HepG2 (cell line): ENCODE measurements around the gene SH3GLB2. TPM values are rescaled to one million over a fixed set of nuclear protein-coding genes. Genes with fewer than 3 reads are reported as not detected.

Experiments
- ATAD3A ChIP-seq: sonication (generic); formaldehyde crosslinking; IDR thresholded peaks from 2 replicates; pipeline ENCODE4 v1.4.0; 2020; ENCODE audit warnings: missing genetic modification reagents
- CCAR2 ChIP-seq: fragments of 200-400 bp; formaldehyde crosslinking; optimal IDR thresholded peaks from 2 replicates; pipeline ENCODE3; 2018; ENCODE audit warnings: low read depth, mild to moderate bottlenecking, low read length, moderate library complexity
- CHCHD3 ChIP-seq: sonication (generic); formaldehyde crosslinking; IDR thresholded peaks from 2 replicates; pipeline ENCODE4 v1.8.0; 2022; ENCODE audit warnings: mild to moderate bottlenecking, missing genetic modification reagents, moderate library complexity
- CREB1 ChIP-seq, 2 experiments: fragments of 450-650 bp in 1 of 2; IDR thresholded peaks; 2 replicates each; pipeline ENCODE4 v1.6.1; 2016 to 2017; ENCODE audit warnings: control low read depth in 1 of 2, mild to moderate bottlenecking in 1 of 2, missing compliant biosample characterization in 1 of 2, missing genetic modification characterization in 1 of 2
- DRAP1 ChIP-seq: IDR thresholded peaks from 2 replicates; pipeline ENCODE4 v1.6.1; 2016; ENCODE audit warnings: missing genetic modification reagents, missing compliant biosample characterization
- GABPB1 ChIP-seq: IDR thresholded peaks from 2 replicates; pipeline ENCODE4 v1.6.1; 2016; ENCODE audit warnings: mild to moderate bottlenecking, missing genetic modification reagents, moderate library complexity, missing compliant biosample characterization
- HNF1B ChIP-seq: sonication (generic); formaldehyde crosslinking; IDR thresholded peaks from 2 replicates; pipeline ENCODE4 v1.5.1; 2020; ENCODE audit warnings: mild to moderate bottlenecking, moderate library complexity, missing genetic modification reagents
- HNF4G ChIP-seq, 2 experiments: sonication (generic) in 1 of 2; formaldehyde crosslinking in 1 of 2; IDR thresholded peaks; 2 replicates each; pipeline versions ENCODE4 v1.4.0 to v1.6.1; 2011 to 2020; ENCODE audit warnings: borderline replicate concordance in 2 of 2, low read depth in 2 of 2, mild to moderate bottlenecking in 2 of 2, low read length in 1 of 2, missing genetic modification reagents in 1 of 2, moderate library complexity in 1 of 2
- HNRNPL ChIP-seq: fragments of 200-400 bp; formaldehyde crosslinking; IDR thresholded peaks from 2 replicates; pipeline ENCODE4 v1.6.1; 2017; ENCODE audit warnings: mild to moderate bottlenecking, low read depth, low read length
- HOXA9 ChIP-seq: sonication (generic); formaldehyde crosslinking; IDR thresholded peaks from 2 replicates; pipeline ENCODE4 v1.8.1; 2022; ENCODE audit warnings: missing genetic modification reagents, mild to moderate bottlenecking, moderate library complexity, borderline replicate concordance
- KDM1A ChIP-seq: IDR thresholded peaks from 2 replicates; pipeline ENCODE4 v1.6.1; 2016; ENCODE audit warnings: missing compliant biosample characterization
- KLF15 ChIP-seq: sonication (generic); formaldehyde crosslinking; IDR thresholded peaks from 2 replicates; pipeline ENCODE4 v1.8.1; 2023; ENCODE audit warnings: borderline replicate concordance, mild to moderate bottlenecking, inconsistent platforms, missing genetic modification reagents, mixed read lengths
- MED13 ChIP-seq: sonication (generic); formaldehyde crosslinking; IDR thresholded peaks from 2 replicates; pipeline ENCODE4 v1.5.0; 2020; ENCODE audit warnings: missing genetic modification reagents
- MTF2 ChIP-seq: sonication (generic); formaldehyde crosslinking; IDR thresholded peaks from 2 replicates; pipeline ENCODE4 v1.5.0; 2020; ENCODE audit warnings: missing genetic modification reagents, borderline replicate concordance
- MZF1 ChIP-seq: sonication (generic); formaldehyde crosslinking; IDR thresholded peaks from 2 replicates; pipeline ENCODE4 v1.8.1; 2023; ENCODE audit warnings: mild to moderate bottlenecking, missing genetic modification reagents, borderline replicate concordance
- NFYC ChIP-seq: IDR thresholded peaks from 2 replicates; pipeline ENCODE4 v1.6.1; 2016; ENCODE audit warnings: missing genetic modification reagents, missing compliant biosample characterization
- SOX13 ChIP-seq, 3 experiments: fragments of 450-650 bp in 1 of 3; sonication (generic) in 1 of 3; formaldehyde crosslinking in 1 of 3; IDR thresholded peaks in 2 of 3; conservative IDR thresholded peaks in 1 of 3; 2 replicates each; pipeline versions ENCODE4 v1.5.0 to v1.6.1; 2016 to 2020; ENCODE audit warnings: antibody characterized with exemption in 1 of 3, mild to moderate bottlenecking in 1 of 3, missing compliant biosample characterization in 1 of 3, missing genetic modification reagents in 1 of 3, moderate library complexity in 1 of 3
- TAF15 ChIP-seq: fragments of 200-400 bp; formaldehyde crosslinking; IDR thresholded peaks from one replicate; pipeline ENCODE4 v1.6.1; 2018; ENCODE audit warnings: mild to moderate bottlenecking, low read depth, low read length; ENCODE audit not compliant: poor library complexity, severe bottlenecking
- TIGD3 ChIP-seq: sonication (generic); formaldehyde crosslinking; IDR thresholded peaks from 2 replicates; pipeline ENCODE4 v1.5.1; 2020; ENCODE audit warnings: mild to moderate bottlenecking, missing genetic modification reagents, borderline replicate concordance
- U2AF1 ChIP-seq: fragments of 200-400 bp; formaldehyde crosslinking; optimal IDR thresholded peaks from 2 replicates; pipeline ENCODE3; 2017; ENCODE audit warnings: mild to moderate bottlenecking, low read depth, low read length
- ZBTB21 ChIP-seq: sonication (generic); formaldehyde crosslinking; IDR thresholded peaks from 2 replicates; pipeline ENCODE4 v1.4.0; 2020; ENCODE audit warnings: missing genetic modification reagents
- ZBTB7A ChIP-seq: sonication (generic); formaldehyde crosslinking; IDR thresholded peaks from 2 replicates; pipeline ENCODE4 v1.8.0; 2022; ENCODE audit warnings: mild to moderate bottlenecking, missing genetic modification reagents
- ZFP36 ChIP-seq: fragments of 150-350 bp; IDR thresholded peaks from 2 replicates; pipeline ENCODE4 v1.6.1; 2018; ENCODE audit warnings: borderline replicate concordance, low read length, low read depth; ENCODE audit not compliant: partially characterized antibody
- ZKSCAN1 ChIP-seq: fragments of 150-350 bp; IDR thresholded peaks from 2 replicates; pipeline ENCODE4 v1.6.1; 2014; ENCODE audit warnings: low read length
- ZNF598 ChIP-seq: sonication (generic); formaldehyde crosslinking; IDR thresholded peaks from 2 replicates; pipeline ENCODE4 v1.5.1; 2020; ENCODE audit warnings: mild to moderate bottlenecking, missing genetic modification reagents, borderline replicate concordance
- ZNF780A ChIP-seq: sonication (generic); formaldehyde crosslinking; IDR thresholded peaks from 2 replicates; pipeline ENCODE4 v1.8.0; 2022; ENCODE audit warnings: mild to moderate bottlenecking, missing genetic modification reagents, moderate library complexity
- ZNF83 ChIP-seq: sonication (generic); formaldehyde crosslinking; IDR thresholded peaks from 2 replicates; pipeline ENCODE4 v1.4.0; 2020; ENCODE audit warnings: missing genetic modification reagents, mild to moderate bottlenecking, borderline replicate concordance
- ZNF891 ChIP-seq: sonication (generic); formaldehyde crosslinking; IDR thresholded peaks from 2 replicates; pipeline ENCODE4 v1.5.0; 2020; ENCODE audit warnings: mild to moderate bottlenecking, missing genetic modification reagents
- polyA plus RNA-seq, 8 experiments: library from polyadenylated mRNA; depleted of rRNA in 3 of 8; stranded (reverse) in 7 of 8; unstranded in 1 of 8; fragments of >200 nt; fragmentation: Illumina TruSeq in 4 of 8; extraction: Trizol in 4 of 8; gene quantifications; 2 replicates each; pipeline versions ENCODE4 v1.2.1 to v1.2.3, GENCODE V29; 2011 to 2016; ENCODE audit warnings: low read depth in 4 of 8, missing spikeins in 1 of 8, mixed read lengths in 1 of 8; ENCODE audit not compliant: insufficient read depth in 1 of 8
- total RNA-seq, 5 experiments: library from RNA; depleted of rRNA; stranded (reverse); fragments of >200 nt; fragmentation: Illumina TruSeq; extraction: Trizol; gene quantifications; 2 replicates each; pipeline ENCODE4 v1.2.3, GENCODE V29; 2016; ENCODE audit warnings: low read depth in 1 of 5

The SH3GLB2 gene
- total and polyA plus RNA-seq, 2 of the 13 experiments (the other 11 are each of a cell fraction or from before 2014, with no cell fraction given), result 24.0 to 40.6 TPM

- TF ChIP-seq MTF2 (CRISPR knock-in tag), result no peak
- TF ChIP-seq CHCHD3 (CRISPR knock-in tag), result no peak; the same call in 1 of the 2 replicates
- TF ChIP-seq SOX13 (IDR thresholded peaks at IDR 0.05), result no peak
- no peak for TF ChIP-seq SOX13 (CRISPR knock-in tag; conservative IDR thresholded peaks at IDR 0.05 in 1 of 2, IDR thresholded peaks at IDR 0.05 in 1 of 2)
- TF ChIP-seq GABPB1 (CRISPR knock-in tag), result peak; percentile 66; the same call in 1 of the 2 replicates
- no peak for TF ChIP-seq KLF15 (CRISPR knock-in tag)
- TF ChIP-seq HOXA9 (CRISPR knock-in tag), result no peak
- TF ChIP-seq KDM1A, result no peak
- TF ChIP-seq HNRNPL, result peak; percentile 82; the same call in 1 of the 2 replicates
- TF ChIP-seq TIGD3 (CRISPR knock-in tag), result no peak
- no peak for TF ChIP-seq CCAR2
- TF ChIP-seq ZNF598 (CRISPR knock-in tag), result no peak
- TF ChIP-seq ZBTB21 (CRISPR knock-in tag), result no peak
- TF ChIP-seq ZBTB7A (CRISPR knock-in tag), result 0 out of 2 replicates have a peak, but pooled peaks have one; percentile 25
- TF ChIP-seq ZFP36, result no peak
- TF ChIP-seq U2AF1, result no peak
- TF ChIP-seq MZF1, result no peak
- TF ChIP-seq MED13 (CRISPR knock-in tag), result no peak
- no peak for TF ChIP-seq TAF15
- TF ChIP-seq ATAD3A (CRISPR knock-in tag), result no peak
- TF ChIP-seq HNF4G (IDR thresholded peaks at IDR 0.05; ENCODE audit: borderline replicate concordance, low read depth, low read length), result no peak
- no peak for TF ChIP-seq HNF4G (CRISPR knock-in tag; IDR thresholded peaks at IDR 0.05; ENCODE audit: borderline replicate concordance, low read depth)
- no peak for TF ChIP-seq DRAP1
- TF ChIP-seq HNF1B (CRISPR knock-in tag), result no peak; the same call in 1 of the 2 replicates
- TF ChIP-seq ZKSCAN1, result no peak
- no peak for TF ChIP-seq ZNF780A (CRISPR knock-in tag)
- no peak for TF ChIP-seq NFYC (CRISPR knock-in tag)
- TF ChIP-seq ZNF891 (CRISPR knock-in tag), result peak; percentile 61; the same call in 1 of the 2 replicates
- TF ChIP-seq ZNF83 (CRISPR knock-in tag), result no peak
- TF ChIP-seq CREB1 (IDR thresholded peaks at IDR 0.05), result no peak
- no peak for TF ChIP-seq CREB1 (CRISPR knock-in tag; IDR thresholded peaks at IDR 0.05)
These were observed 393 bp downstream of the SH3GLB2 start (continued) for GRCh38 chr9:129027685-129028191.
